Parathyroid adenoma (tissue), 2 donors: ENCODE measurements around the gene NMT2.

ENCODE experiments used
- H2AFZ ChIP-seq: fragments of 300-600 bp; sonication (generic); one replicate; pipeline ENCODE4 v1.7.0; 2017; ENCODE audit warnings: antibody characterized with exemption, mild to moderate bottlenecking
- H3K27ac ChIP-seq: fragments of 300-600 bp; sonication (generic); one replicate; pipeline ENCODE4 v1.7.0; 2017
- H3K27me3 ChIP-seq: fragments of 300-600 bp; sonication (generic); one replicate; pipeline ENCODE4 v1.7.0; 2017; ENCODE audit warnings: low read length; ENCODE audit not compliant: control insufficient read depth, insufficient read depth
- H3K36me3 ChIP-seq: fragments of 300-600 bp; sonication (generic); one replicate; pipeline ENCODE4 v1.7.0; 2017; ENCODE audit warnings: low read length; ENCODE audit not compliant: control insufficient read depth, insufficient read depth
- H3K4me1 ChIP-seq: fragments of 300-600 bp; sonication (generic); one replicate; pipeline ENCODE4 v1.7.0; 2017; ENCODE audit warnings: control low read depth
- H3K4me2 ChIP-seq: fragments of 300-600 bp; sonication (generic); one replicate; pipeline ENCODE4 v1.7.0; 2017; ENCODE audit warnings: low read length
- H3K4me3 ChIP-seq: fragments of 300-600 bp; sonication (generic); one replicate; pipeline ENCODE4 v1.7.0; 2017; ENCODE audit warnings: low read depth, low read length
- H3K79me2 ChIP-seq: fragments of 300-600 bp; sonication (generic); one replicate; pipeline ENCODE4 v1.7.0; 2017; ENCODE audit warnings: control low read depth
- H3K9ac ChIP-seq: fragments of 300-600 bp; sonication (generic); one replicate; pipeline ENCODE4 v1.7.0; 2017; ENCODE audit warnings: mild to moderate bottlenecking
- H3K9me3 ChIP-seq: fragments of 300-600 bp; sonication (generic); one replicate; pipeline ENCODE4 v1.7.0; 2017; ENCODE audit warnings: low read length; ENCODE audit not compliant: control insufficient read depth
- TF ChIP-seq, protein P1 (sequence below): fragments of 300-600 bp; sonication (generic); IDR thresholded peaks from one replicate; pipeline ENCODE4 v1.7.0; 2017; ENCODE audit warnings: antibody characterized with exemption, mild to moderate bottlenecking
- donor health status: primary hyperparathyroidism.

The NMT2 gene

DNA sequence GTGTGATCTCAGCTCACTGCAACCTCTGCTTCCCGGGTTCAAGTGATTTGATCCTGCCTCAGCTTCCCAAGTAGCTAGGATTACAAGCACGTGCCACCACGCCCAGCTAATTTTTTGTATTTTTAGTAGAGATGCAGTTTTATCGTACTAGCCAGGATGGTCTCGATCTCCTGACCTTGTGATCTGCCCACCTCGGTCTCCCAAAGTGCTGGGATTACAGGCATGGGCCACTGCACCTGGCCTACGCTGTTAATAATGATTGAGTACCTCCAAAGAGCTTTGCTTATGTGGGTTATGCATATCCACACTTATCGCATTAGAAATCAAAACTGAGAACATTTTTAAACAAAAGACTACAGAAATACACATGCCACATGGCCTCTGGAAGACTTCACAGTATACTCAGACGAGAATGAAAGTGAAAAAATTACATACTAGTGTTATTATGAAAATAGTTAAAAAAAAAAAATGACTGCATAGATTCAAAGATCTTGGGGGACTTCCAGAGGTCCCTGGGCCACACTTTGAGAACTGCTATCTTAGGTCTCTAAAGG lies 45.9 kb downstream of the NMT2 start:
- TF ChIP-seq, protein P1, sequence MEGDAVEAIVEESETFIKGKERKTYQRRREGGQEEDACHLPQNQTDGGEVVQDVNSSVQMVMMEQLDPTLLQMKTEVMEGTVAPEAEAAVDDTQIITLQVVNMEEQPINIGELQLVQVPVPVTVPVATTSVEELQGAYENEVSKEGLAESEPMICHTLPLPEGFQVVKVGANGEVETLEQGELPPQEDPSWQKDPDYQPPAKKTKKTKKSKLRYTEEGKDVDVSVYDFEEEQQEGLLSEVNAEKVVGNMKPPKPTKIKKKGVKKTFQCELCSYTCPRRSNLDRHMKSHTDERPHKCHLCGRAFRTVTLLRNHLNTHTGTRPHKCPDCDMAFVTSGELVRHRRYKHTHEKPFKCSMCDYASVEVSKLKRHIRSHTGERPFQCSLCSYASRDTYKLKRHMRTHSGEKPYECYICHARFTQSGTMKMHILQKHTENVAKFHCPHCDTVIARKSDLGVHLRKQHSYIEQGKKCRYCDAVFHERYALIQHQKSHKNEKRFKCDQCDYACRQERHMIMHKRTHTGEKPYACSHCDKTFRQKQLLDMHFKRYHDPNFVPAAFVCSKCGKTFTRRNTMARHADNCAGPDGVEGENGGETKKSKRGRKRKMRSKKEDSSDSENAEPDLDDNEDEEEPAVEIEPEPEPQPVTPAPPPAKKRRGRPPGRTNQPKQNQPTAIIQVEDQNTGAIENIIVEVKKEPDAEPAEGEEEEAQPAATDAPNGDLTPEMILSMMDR = no peak
- H2AFZ ChIP-seq = no peak overlapping the region
- H3K27ac ChIP-seq = no peak overlapping the region
- H3K9me3 ChIP-seq = no peaks in the 10 kb centered on the region
- no peak overlapping the region for H3K9ac ChIP-seq
- H3K4me2 ChIP-seq = no peak overlapping the region
- no peaks in the 10 kb centered on the region for H3K4me1 ChIP-seq
- no peaks in the 10 kb centered on the region for H3K36me3 ChIP-seq
- H3K79me2 ChIP-seq = peaks cover 3% of the 10 kb centered on the region
- H3K4me3 ChIP-seq = no peak overlapping the region
- no peaks in the 10 kb centered on the region for H3K27me3 ChIP-seq

DNA sequence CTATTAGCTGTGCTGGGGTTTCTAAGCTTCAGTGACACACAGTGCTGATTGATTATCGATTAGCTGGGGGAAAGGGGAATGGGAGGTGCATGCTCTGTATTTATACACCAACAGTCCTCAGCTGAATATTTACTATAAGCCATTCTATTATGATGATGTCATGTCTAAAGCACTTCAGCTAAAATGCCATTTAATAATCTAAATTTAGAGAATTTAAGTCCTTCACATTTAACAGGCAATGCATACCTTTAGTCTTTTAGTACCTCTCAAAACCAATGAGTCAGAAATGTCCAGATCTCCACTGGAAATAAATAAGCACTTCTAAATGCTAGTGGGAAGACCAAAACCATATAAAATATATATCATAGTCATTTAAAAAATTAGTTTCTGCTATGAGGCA lies 46.8 kb downstream of the NMT2 start:
- Histone ChIP-seq H3K36me3 (no peaks in the 10 kb centered on the region), H3K27ac (no peak overlapping the region)
- TF ChIP-seq, protein P1 = no peak

DNA sequence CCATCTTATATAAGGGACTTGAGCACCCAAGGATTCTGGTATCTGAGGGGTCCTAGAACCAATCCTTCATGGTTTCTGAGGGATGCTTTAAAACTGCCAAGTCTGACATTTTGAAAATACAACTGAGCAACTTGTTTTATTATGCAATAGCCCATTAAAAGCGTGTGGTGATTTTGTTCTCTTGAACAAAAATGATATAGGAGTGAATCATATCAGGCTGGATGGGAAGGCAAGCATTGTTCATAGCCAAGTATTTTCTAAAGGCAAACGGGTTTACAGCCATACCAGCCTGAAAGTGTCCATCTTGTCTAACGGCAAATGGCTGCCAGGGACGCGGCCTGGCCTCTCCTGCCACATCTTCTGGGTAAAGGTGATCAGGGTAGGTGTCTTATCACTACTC lies 48.0 kb downstream of the NMT2 start:
- no peaks in the 10 kb centered on the region for H3K36me3 ChIP-seq
- no peaks in the 10 kb centered on the region for H3K9me3 ChIP-seq
- TF ChIP-seq, protein P1 = no peak
- H3K9ac ChIP-seq = no peak overlapping the region
- H3K27ac ChIP-seq = no peak overlapping the region
- H3K79me2 ChIP-seq = peaks cover 3% of the 10 kb centered on the region
- no peak overlapping the region for H3K4me2 ChIP-seq
- H3K27me3 ChIP-seq = no peaks in the 10 kb centered on the region
- no peak overlapping the region for H3K4me3 ChIP-seq
- no peak overlapping the region for H2AFZ ChIP-seq
- no peaks in the 10 kb centered on the region for H3K4me1 ChIP-seq

More for the DNA sequence above, 46.8 kb downstream of the NMT2 start:
- H3K9me3 ChIP-seq = no peaks in the 10 kb centered on the region
- no peaks in the 10 kb centered on the region for H3K4me1 ChIP-seq
- no peak overlapping the region for H2AFZ ChIP-seq
- no peaks in the 10 kb centered on the region for H3K27me3 ChIP-seq
- H3K4me3 ChIP-seq = no peak overlapping the region
- peaks cover 3% of the 10 kb centered on the region for H3K79me2 ChIP-seq
- H3K9ac ChIP-seq = no peak overlapping the region
- no peak overlapping the region for H3K4me2 ChIP-seq

DNA sequence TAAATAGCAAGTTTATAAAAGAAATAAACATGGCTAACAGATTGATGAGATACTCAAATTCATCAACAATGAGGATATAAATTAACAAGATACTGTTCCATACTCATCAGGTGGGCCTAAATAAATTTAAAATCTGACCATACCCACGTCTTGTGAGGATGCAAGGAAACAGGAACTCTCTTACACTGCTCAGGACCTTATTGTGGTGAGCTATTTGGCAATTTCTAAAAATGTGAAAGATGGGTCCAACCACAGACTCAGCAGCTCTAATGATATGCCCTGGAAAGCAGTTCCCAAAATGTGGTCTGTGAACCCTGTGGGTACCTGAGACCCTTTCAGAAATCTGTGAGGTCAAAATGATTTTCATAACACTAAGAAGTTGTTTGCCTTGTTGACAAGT lies 49.9 kb downstream of the NMT2 start:
- no peak overlapping the region for H3K9ac ChIP-seq
- TF ChIP-seq, protein P1 = no peak
- H2AFZ ChIP-seq = no peak overlapping the region
- peaks cover 3% of the 10 kb centered on the region for H3K79me2 ChIP-seq
- H3K36me3 ChIP-seq = no peaks in the 10 kb centered on the region
- no peak overlapping the region for H3K4me3 ChIP-seq
- no peaks in the 10 kb centered on the region for H3K27me3 ChIP-seq
- no peaks in the 10 kb centered on the region for H3K9me3 ChIP-seq
- H3K4me1 ChIP-seq = no peaks in the 10 kb centered on the region
- no peak overlapping the region for H3K4me2 ChIP-seq
- H3K27ac ChIP-seq = no peak overlapping the region

DNA sequence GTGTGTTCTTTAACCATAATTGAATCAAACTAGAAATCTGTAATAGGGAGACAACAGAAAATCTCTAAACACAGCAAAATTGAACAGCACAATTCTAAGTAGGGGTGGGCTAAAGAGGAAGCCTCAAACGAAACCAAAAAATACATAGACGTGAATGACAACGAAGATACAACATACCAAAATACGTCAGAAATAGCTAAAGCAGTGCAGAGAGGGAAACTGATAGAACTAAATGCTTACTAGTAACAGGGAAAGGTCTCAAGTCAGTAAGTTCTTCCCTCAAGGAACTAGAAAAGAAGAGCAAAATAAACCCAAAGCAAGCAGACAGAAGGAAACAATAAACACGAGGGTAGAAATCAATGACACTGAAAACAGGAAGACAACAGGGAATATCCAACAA lies 52.3 kb downstream of the NMT2 start:
- Histone ChIP-seq H3K27ac (no peak overlapping the region), H3K4me3 (no peak overlapping the region), H2AFZ (no peak overlapping the region), H3K27me3 (no peaks in the 10 kb centered on the region), H3K9ac (no peak overlapping the region), H3K36me3 (no peaks in the 10 kb centered on the region), H3K9me3 (no peaks in the 10 kb centered on the region), H3K4me1 (no peaks in the 10 kb centered on the region), H3K79me2 (peaks cover 3% of the 10 kb centered on the region), H3K4me2 (no peak overlapping the region)
- TF ChIP-seq, protein P1 = no peak
